Mesothelial cell of epicardium (in vitro differentiated cells): Measurements from ENCODE around the gene F13B. TPM values are rescaled to one million over a fixed set of nuclear protein-coding genes. Genes with fewer than 3 reads are reported as not detected.

Experiments used
- DNase-seq, 2 experiments: peaks; one replicate each; pipeline ENCODE4 v3.0.0; 2021; ENCODE audit warnings: low spot score in 2 of 2; ENCODE audit not compliant: unreplicated experiment in 2 of 2
- H3K27ac Mint-ChIP-seq: 2 replicates; pipeline ENCODE4 v1.8.0; 2021; ENCODE audit warnings: mixed read lengths
- H3K27me3 Mint-ChIP-seq: 2 replicates; pipeline ENCODE4 v1.8.0; 2021; ENCODE audit warnings: low read depth, mixed read lengths
- H3K36me3 Mint-ChIP-seq: 2 replicates; pipeline ENCODE4 v1.8.0; 2021; ENCODE audit warnings: mixed read lengths
- H3K4me1 Mint-ChIP-seq: 2 replicates; pipeline ENCODE4 v1.8.0; 2021; ENCODE audit warnings: mixed read lengths
- H3K4me3 Mint-ChIP-seq: 2 replicates; pipeline ENCODE4 v1.8.0; 2021; ENCODE audit warnings: mild to moderate bottlenecking, moderate library complexity, mixed read lengths
- H3K9me3 Mint-ChIP-seq: 2 replicates; pipeline ENCODE4 v1.8.0; 2021; ENCODE audit warnings: mixed read lengths
- CTCF ChIP-seq: fragments of 200-600 bp; sonication (generic); IDR thresholded peaks from one replicate; pipeline ENCODE4 v1.5.0; 2021; ENCODE audit warnings: antibody characterized with exemption; ENCODE audit not compliant: unreplicated experiment
- total RNA-seq: library from RNA; stranded (reverse); gene quantifications from 3 replicates; pipeline ENCODE4 v1.2.1, GENCODE V29; 2021

F13B gene
- total RNA-seq: not detected in 3 replicates

GRCh38 chr1:197066719-197067456, at the start of gene F13B:
Gene F13B, minus strand, starts transcription at chr1:197067260. Its CDS starts 37 bp downstream, at chr1:197067223.
- Mint-ChIP-seq H3K27me3 (no peaks in the 10 kb centered on the region), H3K27ac (no peak within 1 kb of the TSS)

GRCh38 chr1:197116156-197116555, 49.1 kb upstream of the F13B start:
- TF ChIP-seq CTCF: no peak
- no peak overlapping the region for H3K27ac Mint-ChIP-seq
- H3K36me3 Mint-ChIP-seq: peaks cover 43% of the 10 kb centered on the region
- DNase-seq: no peak
- H3K4me3 Mint-ChIP-seq: no peak overlapping the region
- H3K27me3 Mint-ChIP-seq: no peaks in the 10 kb centered on the region
- H3K9me3 Mint-ChIP-seq: peaks cover 13% of the 10 kb centered on the region
- peaks cover 11% of the 10 kb centered on the region for H3K4me1 Mint-ChIP-seq

More at GRCh38 chr1:197066719-197067456, at the start of gene F13B:
- Mint-ChIP-seq H3K9me3 (peaks cover 14% of the 10 kb centered on the region), H3K4me3 (no peak within 1 kb of the TSS), H3K4me1 (no peaks in the 10 kb centered on the region), H3K36me3 (no peaks in the 10 kb centered on the region)
- no peak for DNase-seq
- no peak for TF ChIP-seq CTCF

GRCh38 chr1:197106869-197107268, 39.8 kb upstream of the F13B start:
- Mint-ChIP-seq H3K36me3 (peaks cover 51% of the 10 kb centered on the region), H3K4me1 (no peaks in the 10 kb centered on the region), H3K27me3 (no peaks in the 10 kb centered on the region), H3K9me3 (peaks cover 29% of the 10 kb centered on the region), H3K27ac (no peak overlapping the region), H3K4me3 (no peak overlapping the region)
- no peak for TF ChIP-seq CTCF
- no peak for DNase-seq

GRCh38 chr1:197103300-197103699, 36.2 kb upstream of the F13B start:
- peaks cover 37% of the 10 kb centered on the region for H3K36me3 Mint-ChIP-seq
- no peak for TF ChIP-seq CTCF

GRCh38 chr1:197101978-197102377, 34.9 kb upstream of the F13B start:
- no peaks in the 10 kb centered on the region for H3K27me3 Mint-ChIP-seq
- DNase-seq: no peak
- no peak for TF ChIP-seq CTCF
- H3K36me3 Mint-ChIP-seq: peaks cover 30% of the 10 kb centered on the region
- no peak overlapping the region for H3K27ac Mint-ChIP-seq
- peaks cover 25% of the 10 kb centered on the region for H3K9me3 Mint-ChIP-seq
- peaks cover 5% of the 10 kb centered on the region for H3K4me1 Mint-ChIP-seq
- H3K4me3 Mint-ChIP-seq: no peak overlapping the region

More at GRCh38 chr1:197103300-197103699, 36.2 kb upstream of the F13B start:
- no peak overlapping the region for H3K27ac Mint-ChIP-seq
- H3K4me3 Mint-ChIP-seq: no peak overlapping the region
- H3K27me3 Mint-ChIP-seq: no peaks in the 10 kb centered on the region
- H3K9me3 Mint-ChIP-seq: peaks cover 28% of the 10 kb centered on the region
- no peak for DNase-seq
- H3K4me1 Mint-ChIP-seq: peaks cover 5% of the 10 kb centered on the region
